Measurements from ENCODE around the gene TRPM2. TPM values are rescaled to one million over a fixed set of nuclear protein-coding genes. Genes with fewer than 3 reads are reported as not detected.

The TRPM2 gene
- total RNA-seq, 4 donors from 2014 or later, result 0.15 to 0.52 (median 0.44) TPM

DNA sequence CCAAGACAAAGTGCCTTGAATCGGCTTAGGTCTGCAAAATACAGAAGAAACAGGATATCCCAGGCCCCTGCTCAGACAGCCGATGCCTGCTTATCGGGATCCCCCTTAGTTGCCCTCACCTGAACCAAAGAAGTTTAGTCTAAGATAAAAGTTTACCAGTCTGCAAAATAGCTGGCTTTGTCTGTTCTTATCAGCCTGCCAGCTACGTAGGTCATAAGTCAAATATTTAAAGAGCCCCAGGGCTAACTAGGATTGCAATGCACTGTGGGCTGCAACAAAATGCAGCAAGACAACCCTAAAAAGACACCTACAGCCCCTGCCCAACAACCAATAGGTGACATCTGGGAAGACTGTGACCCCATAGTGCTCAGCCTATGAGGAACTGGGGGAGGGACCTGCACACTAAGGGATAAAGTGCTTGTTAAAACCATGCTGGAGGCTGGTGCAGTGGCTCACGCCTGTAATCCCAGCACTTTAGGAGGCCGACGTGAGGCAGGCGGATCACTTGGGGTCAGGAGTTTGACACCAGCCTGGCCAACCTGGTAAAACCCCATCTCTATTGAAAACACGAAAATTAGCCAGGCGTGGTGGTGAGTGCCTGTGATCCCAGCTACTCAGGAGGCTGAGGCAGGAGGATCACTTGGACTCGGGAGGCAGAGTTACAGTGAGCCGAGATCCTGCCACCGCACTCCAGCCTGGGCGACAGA lies 129.3 kb downstream of the TRPM2 start:
- Histone ChIP-seq H3K27ac (no peak overlapping the region), H3K36me3 (no peaks in the 10 kb centered on the region), H3K4me1 (no peaks in the 10 kb centered on the region), H3K27me3 (peaks cover 0 to 8% (median 5%) of the 10 kb centered on the region in 3 donors), H3K9me3 (no peaks in the 10 kb centered on the region), H3K4me3 (no peak overlapping the region)
- ATAC-seq (no peak), DNase-seq (no peak)
- in situ Hi-C loops (cut with MboI; ENCODE audit: low sequenced_read_pairs in 4 of 4) (no loop called here), intact Hi-C loops (cut with DNase I; ENCODE audit: low total_unique reads) (no loop called here)
- TF ChIP-seq, protein P1, sequence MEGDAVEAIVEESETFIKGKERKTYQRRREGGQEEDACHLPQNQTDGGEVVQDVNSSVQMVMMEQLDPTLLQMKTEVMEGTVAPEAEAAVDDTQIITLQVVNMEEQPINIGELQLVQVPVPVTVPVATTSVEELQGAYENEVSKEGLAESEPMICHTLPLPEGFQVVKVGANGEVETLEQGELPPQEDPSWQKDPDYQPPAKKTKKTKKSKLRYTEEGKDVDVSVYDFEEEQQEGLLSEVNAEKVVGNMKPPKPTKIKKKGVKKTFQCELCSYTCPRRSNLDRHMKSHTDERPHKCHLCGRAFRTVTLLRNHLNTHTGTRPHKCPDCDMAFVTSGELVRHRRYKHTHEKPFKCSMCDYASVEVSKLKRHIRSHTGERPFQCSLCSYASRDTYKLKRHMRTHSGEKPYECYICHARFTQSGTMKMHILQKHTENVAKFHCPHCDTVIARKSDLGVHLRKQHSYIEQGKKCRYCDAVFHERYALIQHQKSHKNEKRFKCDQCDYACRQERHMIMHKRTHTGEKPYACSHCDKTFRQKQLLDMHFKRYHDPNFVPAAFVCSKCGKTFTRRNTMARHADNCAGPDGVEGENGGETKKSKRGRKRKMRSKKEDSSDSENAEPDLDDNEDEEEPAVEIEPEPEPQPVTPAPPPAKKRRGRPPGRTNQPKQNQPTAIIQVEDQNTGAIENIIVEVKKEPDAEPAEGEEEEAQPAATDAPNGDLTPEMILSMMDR (IDR thresholded peaks at IDR 0.05 in 4 of 5, conservative IDR thresholded peaks at IDR 0.05 in 1 of 5), result no peak
- no peak for TF ChIP-seq POLR2A (IDR thresholded peaks at IDR 0.05)

DNA sequence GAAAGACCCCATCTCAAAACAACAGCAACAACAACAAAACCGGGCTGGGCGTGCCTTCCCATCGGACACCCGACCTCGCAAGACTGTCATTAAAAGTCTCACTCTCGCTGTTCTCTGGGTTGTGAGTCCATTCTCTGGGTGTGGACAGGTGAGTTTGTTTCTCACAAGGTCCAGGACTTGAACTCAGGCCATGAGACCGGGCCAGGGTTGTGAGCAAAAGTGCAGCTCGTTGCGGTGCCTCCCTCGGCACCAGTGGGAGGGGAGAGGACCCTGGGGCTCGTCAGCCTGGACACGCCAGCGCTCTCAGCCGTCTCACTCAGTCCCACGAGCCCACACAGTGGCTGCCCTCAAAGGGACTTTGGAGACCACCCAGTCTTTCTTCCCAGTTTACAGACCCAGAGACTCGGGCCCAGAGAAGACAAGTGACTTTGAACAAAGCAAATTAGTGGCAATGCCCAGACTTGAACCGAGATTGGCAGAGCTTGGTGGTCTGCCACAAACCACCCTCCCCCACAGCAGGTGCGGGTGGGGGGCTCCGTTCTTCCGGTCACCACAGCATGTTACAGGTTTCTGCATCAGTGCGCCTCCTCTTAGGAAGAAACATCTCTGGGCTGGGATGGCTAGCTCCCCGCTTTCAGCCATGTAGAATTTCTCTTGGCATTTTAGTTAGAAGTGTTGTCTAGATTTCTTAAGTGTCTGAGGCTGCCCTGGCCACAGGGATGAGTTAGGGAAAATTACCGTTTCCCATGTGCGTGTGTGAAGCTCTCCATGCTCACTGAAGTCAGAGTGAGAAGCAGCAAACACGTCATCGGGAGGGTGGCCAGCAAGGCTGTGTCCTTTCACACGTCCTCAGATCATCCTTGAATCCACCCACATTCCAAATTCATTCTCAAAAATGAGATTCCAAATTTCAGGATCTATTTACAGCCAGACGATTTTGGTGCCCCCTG lies 130.1 kb downstream of the TRPM2 start:
- Histone ChIP-seq H3K4me3 (no peak overlapping the region), H3K9me3 (no peaks in the 10 kb centered on the region), H3K27ac (no peak overlapping the region), H3K27me3 (peaks cover 0 to 8% (median 5%) of the 10 kb centered on the region in 3 donors), H3K36me3 (no peaks in the 10 kb centered on the region), H3K4me1 (no peaks in the 10 kb centered on the region)
- no peak for DNase-seq
- in situ Hi-C loops (cut with MboI; ENCODE audit: low sequenced_read_pairs in 4 of 4) (no loop called here), intact Hi-C loops (cut with DNase I; ENCODE audit: low total_unique reads) (no loop called here)
- ATAC-seq, result no peak
- TF ChIP-seq POLR2A (IDR thresholded peaks at IDR 0.05), result no peak
- TF ChIP-seq, protein P1 (IDR thresholded peaks at IDR 0.05 in 4 of 5, conservative IDR thresholded peaks at IDR 0.05 in 1 of 5), result no peak

DNA sequence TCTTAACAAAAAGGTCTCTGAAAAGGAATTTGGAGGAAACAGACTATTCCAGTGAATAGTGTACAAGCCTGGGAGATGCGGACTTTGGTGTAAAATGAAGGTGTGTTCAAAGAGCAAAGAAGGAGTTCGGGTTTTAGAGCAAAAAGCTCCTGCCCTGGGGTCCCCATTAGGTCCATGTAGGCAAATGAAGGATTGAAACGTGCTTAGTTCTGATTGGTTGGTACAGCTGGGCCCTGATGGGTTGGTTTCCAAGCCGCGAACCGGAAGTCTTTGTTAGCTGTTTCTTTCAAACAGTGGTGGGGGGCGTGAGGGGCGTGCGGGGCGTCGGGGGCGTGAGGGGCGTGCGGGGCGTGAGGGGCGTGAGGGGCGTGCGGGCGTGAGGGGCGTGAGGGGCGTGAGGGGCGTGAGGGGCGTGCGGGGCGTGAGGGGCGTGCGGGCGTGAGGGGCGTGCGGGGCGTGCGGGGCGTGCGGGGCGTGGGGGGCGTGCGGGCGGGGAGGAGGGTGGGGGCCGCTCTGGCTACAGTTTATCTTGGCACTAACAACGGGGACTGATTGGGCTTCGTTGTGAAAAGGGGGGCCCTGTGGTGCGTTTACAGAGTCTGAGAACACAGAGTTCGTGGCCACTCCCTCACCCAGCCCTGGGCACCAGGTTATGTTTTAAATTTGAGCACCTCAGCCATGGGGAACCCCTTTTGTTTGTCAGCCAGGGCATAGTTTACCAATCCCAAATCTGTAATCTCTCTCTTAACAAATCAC lies 131.3 kb downstream of the TRPM2 start:
- ATAC-seq (no peak), DNase-seq (no peak)
- no peak for TF ChIP-seq POLR2A (IDR thresholded peaks at IDR 0.05)
- TF ChIP-seq, protein P1 (IDR thresholded peaks at IDR 0.05 in 4 of 5, conservative IDR thresholded peaks at IDR 0.05 in 1 of 5), result no peak
- intact Hi-C loops (cut with DNase I; ENCODE audit: low total_unique reads) (no loop called here), in situ Hi-C loops (cut with MboI; ENCODE audit: low sequenced_read_pairs in 4 of 4) (no loop called here)
- no peaks in the 10 kb centered on the region for H3K9me3 ChIP-seq
- no peaks in the 10 kb centered on the region for H3K4me1 ChIP-seq
- H3K27me3 ChIP-seq, result peaks cover 0 to 8% (median 5%) of the 10 kb centered on the region in 3 donors
- no peaks in the 10 kb centered on the region for H3K36me3 ChIP-seq
- no peak overlapping the region for H3K4me3 ChIP-seq
- no peak overlapping the region for H3K27ac ChIP-seq

DNA sequence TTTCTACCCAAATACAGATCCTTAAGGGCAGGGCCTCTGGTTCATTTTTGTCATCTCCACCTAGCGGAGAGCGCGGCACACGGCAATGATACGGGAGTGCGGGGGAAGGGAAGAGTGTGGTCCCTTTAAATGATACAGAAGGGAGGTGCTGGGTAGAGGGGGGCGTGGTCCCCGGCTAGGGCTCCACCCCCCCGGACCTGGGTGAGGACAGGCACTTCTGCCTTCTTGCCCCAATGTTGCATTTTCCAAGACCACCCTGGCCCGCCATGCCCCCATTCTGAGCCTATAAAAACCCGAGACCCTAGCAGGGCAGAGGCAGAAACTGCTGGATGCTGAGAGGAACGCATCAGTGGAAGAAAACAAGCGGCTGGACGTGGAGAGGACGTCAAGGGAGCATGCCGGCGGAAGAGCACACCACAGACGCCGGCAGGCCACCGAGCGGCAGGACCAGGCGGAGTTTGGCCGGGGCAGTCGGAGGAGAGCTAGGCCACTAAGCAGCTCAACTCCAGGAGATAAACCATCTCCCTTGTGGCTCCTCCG lies 131.9 kb downstream of the TRPM2 start:
- ATAC-seq (no peak), DNase-seq (no peak)
- TF ChIP-seq, protein P1 (IDR thresholded peaks at IDR 0.05 in 4 of 5, conservative IDR thresholded peaks at IDR 0.05 in 1 of 5), result no peak
- no peak for TF ChIP-seq POLR2A (IDR thresholded peaks at IDR 0.05)
- H3K4me1 ChIP-seq, result no peaks in the 10 kb centered on the region
- no peaks in the 10 kb centered on the region for H3K9me3 ChIP-seq
- no peaks in the 10 kb centered on the region for H3K36me3 ChIP-seq
- intact Hi-C loops (cut with DNase I; ENCODE audit: low total_unique reads), result no loop called here
- peaks cover 0 to 8% (median 5%) of the 10 kb centered on the region in 3 donors for H3K27me3 ChIP-seq
- no peak overlapping the region for H3K27ac ChIP-seq
- peak overlapping the region in 1 of 4 donors; percentile 41 for H3K4me3 ChIP-seq
- in situ Hi-C loops (cut with MboI; ENCODE audit: low sequenced_read_pairs in 4 of 4), result no loop called here
